ENCODE data around the gene UNC13B.

UNC13B gene

DNA sequence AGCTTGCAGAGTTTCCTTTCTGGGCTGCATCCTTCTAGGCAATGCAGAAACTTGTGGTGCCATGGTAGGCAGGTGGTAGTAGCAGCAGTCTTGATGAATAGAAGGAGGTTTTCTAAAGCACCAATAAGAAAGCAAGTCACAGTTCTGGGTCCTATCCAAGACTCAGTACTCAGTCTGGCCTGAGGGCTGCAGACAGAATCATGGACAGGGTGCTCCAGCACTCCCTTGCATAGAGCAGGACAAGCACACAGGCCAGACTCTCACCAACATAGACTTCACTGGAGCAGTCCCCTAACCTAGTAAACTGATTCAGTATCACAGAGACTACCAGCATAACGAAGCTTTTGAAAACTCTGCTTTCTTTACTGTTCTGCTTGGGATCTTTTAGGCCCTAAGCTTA lies 194.1 kb downstream of the UNC13B start:
- H3K27ac Mint-ChIP-seq = no peak overlapping the region

DNA sequence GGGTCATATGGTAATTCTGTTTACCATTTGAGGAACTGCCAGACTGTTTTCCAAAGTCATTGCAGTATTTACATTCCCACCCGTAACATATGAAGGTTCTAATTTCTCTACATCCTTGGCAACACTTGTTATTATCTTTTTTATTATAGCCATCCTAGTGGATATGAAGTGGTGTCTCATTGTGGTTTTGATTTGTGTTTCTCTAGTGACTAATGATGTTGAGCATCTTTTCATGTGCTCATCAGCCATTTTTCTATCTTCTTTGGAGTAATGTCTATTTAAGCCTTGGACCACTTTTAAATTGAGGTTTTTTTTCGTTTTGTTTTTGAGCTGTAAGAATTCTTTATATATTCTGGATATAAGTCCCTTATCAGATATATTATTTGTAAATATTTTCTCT lies 195.3 kb downstream of the UNC13B start:
- H3K36me3 Mint-ChIP-seq = no peaks in the 10 kb centered on the region
- H3K27me3 Mint-ChIP-seq = peaks cover 8 to 24% of the 10 kb centered on the region in 2 donors
- no peaks in the 10 kb centered on the region for H3K9me3 Mint-ChIP-seq
- H3K4me1 Mint-ChIP-seq = peaks cover 0 to 5% of the 10 kb centered on the region in 2 donors
- H3K27ac Mint-ChIP-seq = no peak overlapping the region
- no peak for ATAC-seq (replicated peaks)
- H3K4me3 Mint-ChIP-seq = no peak overlapping the region
- no peak for DNase-seq

More for the DNA sequence above, 194.1 kb downstream of the UNC13B start:
- peaks cover 8 to 30% of the 10 kb centered on the region in 2 donors for H3K27me3 Mint-ChIP-seq
- H3K4me1 Mint-ChIP-seq = peaks cover 0 to 5% of the 10 kb centered on the region in 2 donors
- H3K9me3 Mint-ChIP-seq = no peaks in the 10 kb centered on the region
- no peak for ATAC-seq (replicated peaks)
- H3K36me3 Mint-ChIP-seq = no peaks in the 10 kb centered on the region
- no peak for DNase-seq
- no peak overlapping the region for H3K4me3 Mint-ChIP-seq

DNA sequence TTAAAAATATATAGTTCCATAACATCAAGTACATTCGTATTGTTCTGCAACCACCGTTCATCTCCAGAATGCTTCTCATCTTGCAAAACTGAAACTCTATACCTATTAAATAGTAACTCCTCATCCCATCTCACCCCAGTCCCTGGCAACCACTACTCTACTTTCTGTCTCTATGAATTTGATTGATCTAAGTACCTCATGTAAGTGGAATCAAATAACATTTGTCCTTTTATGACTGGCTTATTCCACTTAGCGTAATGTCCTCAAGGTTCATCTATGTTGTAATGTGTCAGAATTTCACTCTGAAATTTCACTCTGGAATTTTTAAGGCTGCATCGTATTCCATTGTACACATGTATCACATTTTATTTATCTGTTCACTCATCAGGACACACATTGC lies 196.0 kb downstream of the UNC13B start:
- H3K4me3 Mint-ChIP-seq = no peak overlapping the region
- no peaks in the 10 kb centered on the region for H3K9me3 Mint-ChIP-seq
- no peak for ATAC-seq (replicated peaks)
- H3K27ac Mint-ChIP-seq = no peak overlapping the region
- peaks cover 8 to 24% of the 10 kb centered on the region in 2 donors for H3K27me3 Mint-ChIP-seq
- DNase-seq = no peak
- peaks cover 0 to 1% of the 10 kb centered on the region in 2 donors for H3K4me1 Mint-ChIP-seq
- H3K36me3 Mint-ChIP-seq = no peaks in the 10 kb centered on the region

GRCh38 chr9:35364817-35365585 lies 203.2 kb downstream of the UNC13B start:
- no peak overlapping the region for H3K4me3 Mint-ChIP-seq
- no peaks in the 10 kb centered on the region for H3K9me3 Mint-ChIP-seq
- ATAC-seq (replicated peaks) (no peak), DNase-seq (no peak)
- no peaks in the 10 kb centered on the region for H3K36me3 Mint-ChIP-seq
- no peak overlapping the region for H3K27ac Mint-ChIP-seq
- peaks cover 0 to 2% of the 10 kb centered on the region in 2 donors for H3K4me1 Mint-ChIP-seq
- peaks cover 0 to 2% of the 10 kb centered on the region in 2 donors for H3K27me3 Mint-ChIP-seq

GRCh38 chr9:35366627-35367026 lies 204.8 kb downstream of the UNC13B start:
- Mint-ChIP-seq H3K4me3 (no peak overlapping the region), H3K36me3 (no peaks in the 10 kb centered on the region), H3K27me3 (no peaks in the 10 kb centered on the region), H3K27ac (no peak overlapping the region), H3K4me1 (peaks cover 0 to 2% of the 10 kb centered on the region in 2 donors), H3K9me3 (no peaks in the 10 kb centered on the region)
- no peak for DNase-seq
- ATAC-seq (replicated peaks) = no peak

DNA sequence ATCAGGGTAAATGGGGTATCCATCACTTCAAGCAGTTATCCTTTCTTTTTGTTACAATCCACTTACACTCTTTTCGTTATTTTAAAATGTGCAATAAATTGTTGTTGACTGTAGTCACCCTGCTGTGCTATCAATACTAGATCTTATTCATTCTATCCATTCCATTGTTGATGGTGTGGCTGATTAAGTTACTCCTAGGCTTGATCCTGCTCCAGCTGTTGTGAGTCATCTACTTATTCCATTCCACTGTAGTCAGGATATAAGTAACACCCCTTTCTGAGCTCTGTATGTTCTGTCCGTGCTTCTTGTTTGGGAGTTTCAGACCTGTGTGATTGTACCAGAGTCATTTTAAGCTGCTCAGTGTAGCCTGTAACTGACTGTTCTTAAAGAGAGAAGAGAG lies 205.6 kb downstream of the UNC13B start:
- H3K4me1 Mint-ChIP-seq = peaks cover 0 to 2% of the 10 kb centered on the region in 2 donors
- H3K27me3 Mint-ChIP-seq = no peaks in the 10 kb centered on the region
- no peaks in the 10 kb centered on the region for H3K9me3 Mint-ChIP-seq
- DNase-seq = no peak
- H3K36me3 Mint-ChIP-seq = no peaks in the 10 kb centered on the region
- no peak overlapping the region for H3K27ac Mint-ChIP-seq
- no peak overlapping the region for H3K4me3 Mint-ChIP-seq
- peak in 1 of 2 donors; percentile 25 for ATAC-seq (replicated peaks)

GRCh38 chr9:35370241-35370640 lies 208.4 kb downstream of the UNC13B start:
- ATAC-seq (replicated peaks) = no peak
- Mint-ChIP-seq H3K27me3 (no peaks in the 10 kb centered on the region), H3K36me3 (no peaks in the 10 kb centered on the region), H3K4me3 (no peak overlapping the region), H3K4me1 (peaks cover 0 to 2% of the 10 kb centered on the region in 2 donors), H3K9me3 (no peaks in the 10 kb centered on the region), H3K27ac (no peak overlapping the region)
- DNase-seq = no peak

GRCh38 chr9:35374436-35374835 lies 212.6 kb downstream of the UNC13B start:
- Mint-ChIP-seq H3K4me1 (no peaks in the 10 kb centered on the region), H3K9me3 (peaks cover 0 to 1% of the 10 kb centered on the region in 2 donors)
- DNase-seq = no peak

GRCh38 chr9:35374910-35375309 lies 213.1 kb downstream of the UNC13B start:
- no peaks in the 10 kb centered on the region for H3K36me3 Mint-ChIP-seq
- H3K27me3 Mint-ChIP-seq = no peaks in the 10 kb centered on the region
- no peak overlapping the region for H3K4me3 Mint-ChIP-seq
- DNase-seq = no peak
- peaks cover 0 to 1% of the 10 kb centered on the region in 2 donors for H3K9me3 Mint-ChIP-seq
- no peak for ATAC-seq (replicated peaks)
- H3K27ac Mint-ChIP-seq = no peak overlapping the region
- H3K4me1 Mint-ChIP-seq = no peaks in the 10 kb centered on the region

More at GRCh38 chr9:35374436-35374835, 212.6 kb downstream of the UNC13B start:
- H3K27ac Mint-ChIP-seq = no peak overlapping the region
- H3K27me3 Mint-ChIP-seq = no peaks in the 10 kb centered on the region
- no peaks in the 10 kb centered on the region for H3K36me3 Mint-ChIP-seq
- no peak overlapping the region for H3K4me3 Mint-ChIP-seq
- ATAC-seq (replicated peaks) = no peak

DNA sequence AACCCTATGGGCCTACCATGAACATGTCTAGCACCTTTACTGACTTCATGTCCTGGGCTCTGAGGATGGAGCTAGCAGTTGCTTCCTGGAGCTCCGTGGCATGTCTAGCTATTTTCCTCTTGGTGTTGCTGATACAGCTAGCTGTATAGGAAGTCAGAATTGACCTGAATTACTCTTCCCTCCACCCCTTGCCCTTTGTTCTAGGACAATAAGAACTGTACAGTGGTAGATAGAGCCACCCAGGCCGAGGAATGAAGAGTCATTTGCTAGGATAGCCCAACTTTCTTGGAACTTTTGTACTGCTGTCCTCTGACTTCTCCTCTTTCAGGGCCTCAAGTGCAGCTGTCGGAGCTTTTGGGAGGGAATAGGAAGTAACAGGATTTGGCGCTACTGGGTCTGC lies 218.2 kb downstream of the UNC13B start:
- Mint-ChIP-seq H3K27ac (no peak overlapping the region), H3K36me3 (no peaks in the 10 kb centered on the region), H3K4me3 (no peak overlapping the region), H3K27me3 (peaks cover 0 to 6% of the 10 kb centered on the region in 2 donors), H3K4me1 (no peaks in the 10 kb centered on the region), H3K9me3 (peaks cover 0 to 1% of the 10 kb centered on the region in 2 donors)
- ATAC-seq (replicated peaks) (no peak), DNase-seq (no peak)

GRCh38 chr9:35380619-35381018 lies 218.8 kb downstream of the UNC13B start:
- Mint-ChIP-seq H3K4me3 (no peak overlapping the region), H3K9me3 (peaks cover 0 to 1% of the 10 kb centered on the region in 2 donors), H3K36me3 (no peaks in the 10 kb centered on the region), H3K27me3 (peaks cover 0 to 6% of the 10 kb centered on the region in 2 donors), H3K4me1 (no peaks in the 10 kb centered on the region), H3K27ac (no peak overlapping the region)
- DNase-seq = no peak
- no peak for ATAC-seq (replicated peaks)

DNA sequence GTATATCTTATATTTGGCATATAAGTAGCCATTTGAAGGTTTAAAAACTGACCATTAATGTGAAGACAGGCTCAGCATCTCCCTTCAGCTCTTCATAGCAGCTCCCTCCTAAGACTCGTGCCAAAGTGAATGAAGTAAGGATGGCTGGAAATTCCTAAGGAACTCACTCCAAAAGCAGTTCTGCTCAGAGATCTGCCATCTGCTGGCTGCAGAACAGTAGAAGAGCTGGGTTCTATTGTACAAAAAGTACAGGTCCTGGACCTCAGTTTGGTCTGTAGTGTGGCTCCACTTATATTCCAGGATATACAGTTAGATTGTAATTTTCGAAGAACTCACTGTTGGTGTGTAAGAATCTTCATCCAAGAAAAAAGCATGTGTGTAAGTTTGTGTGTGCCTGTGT lies 223.2 kb downstream of the UNC13B start:
- Mint-ChIP-seq H3K9me3 (no peaks in the 10 kb centered on the region), H3K4me1 (no peaks in the 10 kb centered on the region), H3K36me3 (no peaks in the 10 kb centered on the region), H3K4me3 (no peak overlapping the region), H3K27me3 (peaks cover 2 to 6% of the 10 kb centered on the region in 2 donors), H3K27ac (no peak overlapping the region)
- ATAC-seq (replicated peaks) (no peak), DNase-seq (no peak)

DNA sequence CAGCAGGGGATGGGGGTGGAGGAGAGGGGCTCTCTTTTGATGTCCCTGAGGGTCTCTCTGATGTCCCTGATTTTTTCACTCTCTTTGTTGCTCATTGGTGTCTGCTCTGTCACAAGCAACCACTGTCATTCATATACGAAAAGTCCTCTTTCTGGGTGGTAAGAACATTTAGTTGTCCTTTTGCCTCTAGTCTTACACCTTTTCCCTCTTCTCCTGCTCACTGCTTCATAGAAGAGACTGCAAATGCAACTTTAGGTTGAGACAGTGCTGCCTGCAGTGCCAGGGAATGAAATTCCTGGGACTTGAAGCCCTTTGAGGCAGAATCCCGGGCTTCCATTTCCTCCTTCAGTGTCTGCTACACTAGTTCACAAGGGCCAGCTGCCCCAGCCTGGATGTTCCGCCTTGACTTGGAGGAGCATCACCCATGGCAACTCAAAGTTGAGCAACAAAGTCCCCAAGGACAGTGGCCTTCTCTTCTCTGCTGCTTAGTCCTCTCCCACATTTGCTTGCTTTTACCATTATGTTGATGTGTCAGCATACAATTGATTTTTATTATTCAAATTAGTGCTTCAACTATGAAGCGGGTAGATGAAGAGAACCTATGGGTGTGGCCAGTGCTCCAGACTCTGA lies 233.4 kb downstream of the UNC13B start:
- peaks cover 6 to 9% of the 10 kb centered on the region in 2 donors for H3K4me1 Mint-ChIP-seq
- H3K27me3 Mint-ChIP-seq = peaks cover 5 to 6% of the 10 kb centered on the region in 2 donors
- no peaks in the 10 kb centered on the region for H3K9me3 Mint-ChIP-seq
- DNase-seq (no peak), ATAC-seq (replicated peaks) (no peak)
- no peak overlapping the region for H3K4me3 Mint-ChIP-seq
- no peaks in the 10 kb centered on the region for H3K36me3 Mint-ChIP-seq
- no peak overlapping the region for H3K27ac Mint-ChIP-seq

GRCh38 chr9:35395706-35396101 lies 233.9 kb downstream of the UNC13B start:
- no peak overlapping the region for H3K4me3 Mint-ChIP-seq
- ATAC-seq (replicated peaks) (no peak), DNase-seq (no peak)
- peaks cover 3 to 5% of the 10 kb centered on the region in 2 donors for H3K27me3 Mint-ChIP-seq
- H3K27ac Mint-ChIP-seq = no peak overlapping the region
- peaks cover 6 to 9% of the 10 kb centered on the region in 2 donors for H3K4me1 Mint-ChIP-seq
- no peaks in the 10 kb centered on the region for H3K9me3 Mint-ChIP-seq
- no peaks in the 10 kb centered on the region for H3K36me3 Mint-ChIP-seq
